Endothelial cell of umbilical vein (primary cell): ENCODE data around the gene SV2C. TPM values are rescaled to one million over a fixed set of nuclear protein-coding genes. Genes with fewer than 3 reads are reported as not detected.

Experiments
- BruUV-seq: library from RNA; stranded (reverse); fragments of 400-500 nt; replicated peaks from 2 replicates; lab custom pipeline; 2021; lab: Mats Ljungman, UMichigan
- CTCF ChIA-PET: fragments of 300-600, 350-600 bp; sonication (Branson Sonifier 250); formaldehyde crosslinking; loops from one replicate; lab custom pipeline; 2021; ENCODE audit warnings: antibody characterized with exemption, inconsistent platforms; lab: Charles Lee
- POLR2A ChIA-PET: fragments of 300-600, 350-600 bp; sonication (Branson Sonifier 250); formaldehyde crosslinking; loops from one replicate; lab custom pipeline; 2021; ENCODE audit warnings: antibody characterized with exemption, inconsistent platforms; lab: Charles Lee
- DNase-seq: peaks from one replicate; pipeline ENCODE4 v3.0.0-alpha.2; 2011; ENCODE audit warnings: low read depth, low spot score
- FAIRE-seq: peaks from 2 replicates; lab custom pipeline; 2011; peaks lifted over from hg19 to GRCh38; lab: Jason Lieb, UNC
- H2AFZ ChIP-seq: 2 replicates; pipeline ENCODE4 v1.6.0; 2012; ENCODE audit warnings: low read depth, low read length, control low read depth, inconsistent platforms
- H3K27ac ChIP-seq: 2 replicates; pipeline ENCODE4 v1.5.1; 2011; ENCODE audit warnings: low read depth, mild to moderate bottlenecking, control low read depth, low read length, moderate library complexity; ENCODE audit not compliant: insufficient read depth
- H3K27me3 ChIP-seq, 2 experiments: 2 replicates each; pipeline versions ENCODE4 v1.6.0 to v1.6.1; 2011; ENCODE audit warnings: low read length in 2 of 2, mixed read lengths in 1 of 2; ENCODE audit not compliant: control insufficient read depth in 2 of 2, insufficient read depth in 2 of 2
- H3K36me3 ChIP-seq, 2 experiments: 2 replicates in 1 of 2; 3 replicates in 1 of 2; pipeline ENCODE4 v1.5.1; 2011; ENCODE audit warnings: low read length in 2 of 2, mild to moderate bottlenecking in 1 of 2, moderate library complexity in 1 of 2; ENCODE audit not compliant: control insufficient read depth in 2 of 2, insufficient read depth in 2 of 2; ENCODE audit errors: extremely low read depth in 1 of 2
- H3K4me1 ChIP-seq: 3 replicates; pipeline ENCODE4 v1.5.1; 2011; ENCODE audit warnings: mild to moderate bottlenecking, low read length; ENCODE audit not compliant: control insufficient read depth, insufficient read depth; ENCODE audit errors: extremely low read depth
- H3K4me2 ChIP-seq: 2 replicates; pipeline ENCODE4 v1.6.1; 2011; ENCODE audit warnings: low read length, control low read depth, mixed read lengths; ENCODE audit not compliant: insufficient read depth
- H3K4me3 ChIP-seq, 3 experiments: fragments of 200-600 bp in 1 of 3; sonication (generic), shearing (Covaris generic) in 1 of 3; replicated peaks in 1 of 3; 2 replicates each; pipeline ENCODE4 v1.5.1; 2011 to 2016; ENCODE audit warnings: control low read depth in 3 of 3, low read length in 3 of 3, mild to moderate bottlenecking in 2 of 3, inconsistent platforms in 1 of 3, low read depth in 1 of 3, moderate library complexity in 1 of 3; ENCODE audit not compliant: insufficient read depth in 1 of 3
- H3K79me2 ChIP-seq: 2 replicates; pipeline ENCODE4 v1.6.0; 2012; ENCODE audit warnings: low read length, inconsistent platforms; ENCODE audit not compliant: control insufficient read depth, insufficient read depth
- H3K9ac ChIP-seq: replicated peaks from 2 replicates; pipeline ENCODE3; 2011; ENCODE audit warnings: low read length, control low read depth; ENCODE audit not compliant: insufficient read depth; ENCODE audit errors: extremely low read depth
- H3K9me1 ChIP-seq: replicated peaks from 3 replicates; pipeline ENCODE4 v1.6.0; 2011; ENCODE audit warnings: mild to moderate bottlenecking, low read length; ENCODE audit not compliant: control insufficient read depth, insufficient read depth; ENCODE audit errors: extremely low read depth
- H3K9me3 ChIP-seq: replicated peaks from 2 replicates; pipeline ENCODE4 v1.5.1; 2012; ENCODE audit warnings: low read length, inconsistent platforms; ENCODE audit not compliant: control insufficient read depth, insufficient read depth
- H4K20me1 ChIP-seq: replicated peaks from 2 replicates; pipeline ENCODE3; 2011; ENCODE audit warnings: mild to moderate bottlenecking, low read length; ENCODE audit not compliant: control insufficient read depth, insufficient read depth; ENCODE audit errors: extremely low read depth
- CTCF ChIP-seq, 2 donors: IDR thresholded peaks; 1 replicate in 1 of 2; 2 replicates in 1 of 2; pipeline ENCODE4 v1.5.1; 2011; ENCODE audit warnings: low read length in 2 of 2, mild to moderate bottlenecking in 2 of 2, moderate library complexity in 2 of 2, control low read depth in 1 of 2, inconsistent platforms in 1 of 2, low read depth in 1 of 2; ENCODE audit not compliant: insufficient read depth in 1 of 2; ENCODE audit errors: extremely low read depth in 1 of 2
- EZH2 ChIP-seq: IDR thresholded peaks from 2 replicates; pipeline ENCODE4 v1.6.1; 2012; ENCODE audit warnings: borderline replicate concordance, low read depth, mild to moderate bottlenecking, moderate library complexity, low read length, inconsistent platforms; ENCODE audit not compliant: severe bottlenecking
- FOS ChIP-seq: IDR thresholded peaks from 2 replicates; pipeline ENCODE4 v1.6.1; 2011; ENCODE audit warnings: mild to moderate bottlenecking, low read length, moderate library complexity, borderline replicate concordance; ENCODE audit not compliant: insufficient read depth
- JUN ChIP-seq: IDR thresholded peaks from 2 replicates; pipeline ENCODE4 v1.6.1; 2011; ENCODE audit warnings: borderline replicate concordance, low read depth; ENCODE audit not compliant: insufficient read length, insufficient read depth
- MYC ChIP-seq: IDR thresholded peaks from one replicate; pipeline ENCODE4 v1.6.1; 2011; ENCODE audit warnings: mild to moderate bottlenecking, low read depth, low read length
- POLR2A ChIP-seq: IDR thresholded peaks from 2 replicates; pipeline ENCODE4 v1.6.1; 2012; ENCODE audit warnings: low read depth, mild to moderate bottlenecking, control low read depth, low read length
- POLR2AphosphoS5 ChIP-seq: IDR thresholded peaks from 2 replicates; pipeline ENCODE4 v1.6.1; 2012; ENCODE audit warnings: low read depth, mild to moderate bottlenecking, control low read depth, low read length, moderate library complexity; ENCODE audit not compliant: insufficient read depth
- dilution Hi-C: fragments of 300-500 bp; cut with MboI; formaldehyde crosslinking; loops from one replicate; pipeline ENCODE4 v1.15.0; 2019; ENCODE audit warnings: low sequenced_read_pairs; ENCODE audit not compliant: extremely low pct_ligation_motif_present
- intact Hi-C: fragments of 100-400 bp; cut with micrococcal nuclease; formaldehyde crosslinking; loops from one replicate; pipeline ENCODE4 v1.10.0; 2022
- polyA plus RNA-seq, 4 experiments: library from polyadenylated mRNA; depleted of rRNA in 3 of 4; stranded (reverse) in 3 of 4; unstranded in 1 of 4; fragments of >200 nt; gene quantifications; 2 replicates each; pipeline versions ENCODE4 v1.2.1 to v1.2.3, GENCODE V29; 2011 to 2012; ENCODE audit warnings: missing spikeins in 1 of 4
- total RNA-seq: library from RNA; stranded (reverse); gene quantifications from 2 replicates; pipeline ENCODE4 v1.2.3, GENCODE V29; 2021

Gene SV2C
- total and polyA plus RNA-seq, 2 donors (not counting 3 experiments of a cell fraction or from before 2014, with no cell fraction given) = not detected

DNA sequence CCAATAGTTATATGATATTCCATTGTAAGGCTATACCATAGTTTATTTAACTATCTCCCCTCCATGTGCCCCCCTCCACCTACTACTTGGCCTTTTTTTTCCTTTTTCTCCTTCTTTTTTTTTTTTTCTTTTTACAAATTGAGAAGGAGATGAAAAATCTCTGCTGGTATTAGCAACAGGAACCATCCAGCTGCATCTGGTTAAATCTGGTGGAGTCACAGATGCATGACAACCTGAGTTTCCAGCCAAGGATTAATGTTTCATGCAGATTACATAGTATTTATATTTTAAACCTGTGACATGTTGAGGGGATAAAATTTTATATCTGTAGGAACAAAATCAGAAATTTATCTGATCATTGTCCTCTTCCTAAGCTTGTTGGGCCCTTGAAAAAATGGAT is 191.4 kb downstream of the SV2C start:
- H3K79me2 ChIP-seq = no peaks in the 10 kb centered on the region
- FAIRE-seq (no peak), DNase-seq (no peak)
- intact Hi-C loops (no loop called here), dilution Hi-C loops (no loop called here)
- H3K9me3 ChIP-seq = no peaks in the 10 kb centered on the region
- H4K20me1 ChIP-seq = no peaks in the 10 kb centered on the region
- H3K27me3 ChIP-seq = no peaks in the 10 kb centered on the region
- TF ChIP-seq POLR2A (no peak), FOS (no peak), CTCF (IDR thresholded peaks at IDR 0.05; ENCODE audit: extremely low read depth in 1 of 2, insufficient read depth in 1 of 2, low read depth in 1 of 2, low read length in 2 of 2) (no peak), MYC (no peak), POLR2AphosphoS5 (no peak), JUN (no peak)
- no peak overlapping the region for H3K4me3 ChIP-seq
- H3K36me3 ChIP-seq = no peaks in the 10 kb centered on the region
- H3K9ac ChIP-seq = no peak overlapping the region
- no TSS peak for BruUV-seq
- no peak overlapping the region for H3K27ac ChIP-seq
- H3K4me2 ChIP-seq = no peak overlapping the region
- H3K9me1 ChIP-seq = no peaks in the 10 kb centered on the region
- H2AFZ ChIP-seq = no peak overlapping the region
- ChIA-PET CTCF (interaction anchor here (0.6 kb wide), 1 partner anchor 1555 kb away, joined by 5 read pairs; no protein-coding TSS in a partner anchor), POLR2A (no interaction called here)
- no peaks in the 10 kb centered on the region for H3K4me1 ChIP-seq

GRCh38 chr5:76277736-76278135 is 194.6 kb downstream of the SV2C start:
- Histone ChIP-seq H3K27me3 (no peaks in the 10 kb centered on the region), H3K9ac (no peak overlapping the region), H3K36me3 (no peaks in the 10 kb centered on the region), H3K4me2 (no peak overlapping the region), H3K4me1 (no peaks in the 10 kb centered on the region), H3K9me3 (no peaks in the 10 kb centered on the region), H3K79me2 (no peaks in the 10 kb centered on the region), H4K20me1 (no peaks in the 10 kb centered on the region), H3K4me3 (no peak overlapping the region), H3K27ac (no peak overlapping the region), H2AFZ (no peak overlapping the region), H3K9me1 (no peaks in the 10 kb centered on the region)
- ChIA-PET POLR2A (no interaction called here), CTCF (no interaction called here)
- dilution Hi-C loops = no loop called here
- TF ChIP-seq EZH2 (no peak), MYC (no peak), POLR2A (no peak), POLR2AphosphoS5 (no peak), CTCF (IDR thresholded peaks at IDR 0.05; ENCODE audit: extremely low read depth in 1 of 2, insufficient read depth in 1 of 2, low read depth in 1 of 2, low read length in 2 of 2) (no peak), JUN (no peak), FOS (no peak)
- intact Hi-C loops = no loop called here
- no peak for FAIRE-seq
- no TSS peak for BruUV-seq
- DNase-seq = no peak
